Panc1 (cell line): Measurements from ENCODE around the gene ACOX3.

Source experiments
- TF ChIP-seq, protein P1 (sequence below), 2 experiments: IDR thresholded peaks; 2 replicates each; pipeline ENCODE4 v1.6.1; 2011 to 2012; ENCODE audit warnings: low read depth in 2 of 2, control low read depth in 1 of 2, low read length in 1 of 2, mild to moderate bottlenecking in 1 of 2, moderate library complexity in 1 of 2; ENCODE audit not compliant: insufficient read depth in 1 of 2
- TF ChIP-seq, protein P2 (sequence below): fragments of 450-650 bp; IDR thresholded peaks from 2 replicates; pipeline ENCODE4 v1.5.1; 2017; ENCODE audit warnings: mild to moderate bottlenecking

- TF ChIP-seq, protein P1, sequence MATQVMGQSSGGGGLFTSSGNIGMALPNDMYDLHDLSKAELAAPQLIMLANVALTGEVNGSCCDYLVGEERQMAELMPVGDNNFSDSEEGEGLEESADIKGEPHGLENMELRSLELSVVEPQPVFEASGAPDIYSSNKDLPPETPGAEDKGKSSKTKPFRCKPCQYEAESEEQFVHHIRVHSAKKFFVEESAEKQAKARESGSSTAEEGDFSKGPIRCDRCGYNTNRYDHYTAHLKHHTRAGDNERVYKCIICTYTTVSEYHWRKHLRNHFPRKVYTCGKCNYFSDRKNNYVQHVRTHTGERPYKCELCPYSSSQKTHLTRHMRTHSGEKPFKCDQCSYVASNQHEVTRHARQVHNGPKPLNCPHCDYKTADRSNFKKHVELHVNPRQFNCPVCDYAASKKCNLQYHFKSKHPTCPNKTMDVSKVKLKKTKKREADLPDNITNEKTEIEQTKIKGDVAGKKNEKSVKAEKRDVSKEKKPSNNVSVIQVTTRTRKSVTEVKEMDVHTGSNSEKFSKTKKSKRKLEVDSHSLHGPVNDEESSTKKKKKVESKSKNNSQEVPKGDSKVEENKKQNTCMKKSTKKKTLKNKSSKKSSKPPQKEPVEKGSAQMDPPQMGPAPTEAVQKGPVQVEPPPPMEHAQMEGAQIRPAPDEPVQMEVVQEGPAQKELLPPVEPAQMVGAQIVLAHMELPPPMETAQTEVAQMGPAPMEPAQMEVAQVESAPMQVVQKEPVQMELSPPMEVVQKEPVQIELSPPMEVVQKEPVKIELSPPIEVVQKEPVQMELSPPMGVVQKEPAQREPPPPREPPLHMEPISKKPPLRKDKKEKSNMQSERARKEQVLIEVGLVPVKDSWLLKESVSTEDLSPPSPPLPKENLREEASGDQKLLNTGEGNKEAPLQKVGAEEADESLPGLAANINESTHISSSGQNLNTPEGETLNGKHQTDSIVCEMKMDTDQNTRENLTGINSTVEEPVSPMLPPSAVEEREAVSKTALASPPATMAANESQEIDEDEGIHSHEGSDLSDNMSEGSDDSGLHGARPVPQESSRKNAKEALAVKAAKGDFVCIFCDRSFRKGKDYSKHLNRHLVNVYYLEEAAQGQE (IDR thresholded peaks at IDR 0.05; ENCODE audit: insufficient read depth in 1 of 2, low read depth in 2 of 2, low read length in 1 of 2) = no peak
- TF ChIP-seq, protein P2, sequence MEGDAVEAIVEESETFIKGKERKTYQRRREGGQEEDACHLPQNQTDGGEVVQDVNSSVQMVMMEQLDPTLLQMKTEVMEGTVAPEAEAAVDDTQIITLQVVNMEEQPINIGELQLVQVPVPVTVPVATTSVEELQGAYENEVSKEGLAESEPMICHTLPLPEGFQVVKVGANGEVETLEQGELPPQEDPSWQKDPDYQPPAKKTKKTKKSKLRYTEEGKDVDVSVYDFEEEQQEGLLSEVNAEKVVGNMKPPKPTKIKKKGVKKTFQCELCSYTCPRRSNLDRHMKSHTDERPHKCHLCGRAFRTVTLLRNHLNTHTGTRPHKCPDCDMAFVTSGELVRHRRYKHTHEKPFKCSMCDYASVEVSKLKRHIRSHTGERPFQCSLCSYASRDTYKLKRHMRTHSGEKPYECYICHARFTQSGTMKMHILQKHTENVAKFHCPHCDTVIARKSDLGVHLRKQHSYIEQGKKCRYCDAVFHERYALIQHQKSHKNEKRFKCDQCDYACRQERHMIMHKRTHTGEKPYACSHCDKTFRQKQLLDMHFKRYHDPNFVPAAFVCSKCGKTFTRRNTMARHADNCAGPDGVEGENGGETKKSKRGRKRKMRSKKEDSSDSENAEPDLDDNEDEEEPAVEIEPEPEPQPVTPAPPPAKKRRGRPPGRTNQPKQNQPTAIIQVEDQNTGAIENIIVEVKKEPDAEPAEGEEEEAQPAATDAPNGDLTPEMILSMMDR = no peak
These were observed 110.4 kb downstream of the ACOX3 start for GRCh38 chr4:8329859-8330761.
